HFFc6 (cell line): Measurements from ENCODE around the gene MEP1A. TPM values are rescaled to one million over a fixed set of nuclear protein-coding genes. Genes with fewer than 3 reads are reported as not detected.
"Not testable (repeated sequence)": the region's sequence is repeated elsewhere in the genome, so short reads cannot be mapped to it uniquely, and the experiment has no call there.

ENCODE experiments used
- DNase-seq: peaks from one replicate; pipeline ENCODE4 v3.0.0-alpha.2; 2018
- H3K27ac Mint-ChIP-seq: 2 replicates; pipeline ENCODE4 v1.8.0; 2020; ENCODE audit warnings: mild to moderate bottlenecking, mixed read lengths
- H3K27me3 Mint-ChIP-seq: 2 replicates; pipeline ENCODE4 v1.8.0; 2021; ENCODE audit warnings: mild to moderate bottlenecking, moderate library complexity, mixed read lengths; ENCODE audit not compliant: insufficient read depth
- H3K36me3 Mint-ChIP-seq: 2 replicates; pipeline ENCODE4 v1.8.0; 2021; ENCODE audit warnings: low read depth, mixed read lengths
- H3K4me1 Mint-ChIP-seq: 2 replicates; pipeline ENCODE4 v1.8.0; 2020; ENCODE audit warnings: low read depth, mixed read lengths
- H3K4me3 Mint-ChIP-seq: 2 replicates; pipeline ENCODE4 v1.8.0; 2020; ENCODE audit warnings: mild to moderate bottlenecking, moderate library complexity, mixed read lengths
- H3K9me3 Mint-ChIP-seq: 2 replicates; pipeline ENCODE4 v1.8.0; 2020; ENCODE audit warnings: mild to moderate bottlenecking, mixed read lengths
- CTCF ChIP-seq: fragments of 200-600 bp; sonication (generic); IDR thresholded peaks from 2 replicates; pipeline ENCODE4 v1.5.0; 2021; ENCODE audit warnings: antibody characterized with exemption, mild to moderate bottlenecking
- total RNA-seq, 6 experiments: library from RNA; stranded (reverse); fragmentation: NEBNext Ultra II Directional; extraction: Animal tissue kit (Norgen Biotek cat#: 25700); gene quantifications; 2 replicates in 1 of 6; 3 replicates in 5 of 6; pipeline ENCODE4 v1.2.3, GENCODE V29; 2021

Gene MEP1A
- total RNA-seq, 6 experiments from 2014 or later = not detected

- no peak for DNase-seq
- H3K27ac Mint-ChIP-seq = no peak overlapping the region
- H3K36me3 Mint-ChIP-seq = no peaks in the 10 kb centered on the region
- TF ChIP-seq CTCF = no peak
- H3K4me1 Mint-ChIP-seq = no peaks in the 10 kb centered on the region
- H3K4me3 Mint-ChIP-seq = no peak overlapping the region
- H3K27me3 Mint-ChIP-seq = peaks cover 2% of the 10 kb centered on the region; the same call in 1 of the 2 replicates
- peaks cover 14% of the 10 kb centered on the region for H3K9me3 Mint-ChIP-seq
These were observed 20.4 kb upstream of the MEP1A start for GRCh38 chr6:46772762-46773161.

GRCh38 chr6:46773201-46773855 lies 19.9 kb upstream of the MEP1A start:
- H3K9me3 Mint-ChIP-seq = peaks cover 14% of the 10 kb centered on the region
- H3K27me3 Mint-ChIP-seq = peaks cover 2% of the 10 kb centered on the region; the same call in 1 of the 2 replicates
- no peaks in the 10 kb centered on the region for H3K36me3 Mint-ChIP-seq
- no peak overlapping the region for H3K27ac Mint-ChIP-seq
- no peak for TF ChIP-seq CTCF
- H3K4me3 Mint-ChIP-seq = no peak overlapping the region
- DNase-seq = no peak
- no peaks in the 10 kb centered on the region for H3K4me1 Mint-ChIP-seq

- H3K9me3 Mint-ChIP-seq = peaks cover 14% of the 10 kb centered on the region
- DNase-seq, H3K27ac Mint-ChIP-seq, H3K4me1 Mint-ChIP-seq, H3K27me3 Mint-ChIP-seq, H3K4me3 Mint-ChIP-seq, H3K36me3 Mint-ChIP-seq: not testable (repeated sequence)
These were observed 18.5 kb upstream of the MEP1A start for GRCh38 chr6:46774736-46775135.

- DNase-seq = no peak
- Mint-ChIP-seq H3K4me3 (no peak overlapping the region), H3K9me3 (peaks cover 10% of the 10 kb centered on the region), H3K36me3 (no peaks in the 10 kb centered on the region), H3K27ac (no peak overlapping the region), H3K4me1 (no peaks in the 10 kb centered on the region), H3K27me3 (peaks cover 2% of the 10 kb centered on the region; the same call in 1 of the 2 replicates)
- no peak for TF ChIP-seq CTCF
These were observed 17.0 kb upstream of the MEP1A start for GRCh38 chr6:46776070-46776712.

GRCh38 chr6:46777476-46778346 lies 15.5 kb upstream of the MEP1A start:
- TF ChIP-seq CTCF = no peak
- no peak overlapping the region for H3K4me3 Mint-ChIP-seq
- peaks cover 2% of the 10 kb centered on the region; the same call in 1 of the 2 replicates for H3K27me3 Mint-ChIP-seq
- DNase-seq = no peak
- H3K36me3 Mint-ChIP-seq = no peaks in the 10 kb centered on the region
- no peak overlapping the region for H3K27ac Mint-ChIP-seq
- H3K9me3 Mint-ChIP-seq = peaks cover 9% of the 10 kb centered on the region
- H3K4me1 Mint-ChIP-seq = no peaks in the 10 kb centered on the region
